PC-3 (cell line): Measurements from ENCODE around the gene ARHGAP26.

ENCODE experiments used
- EZH2 ChIP-seq: fragments of 300-600 bp; sonication (generic); IDR thresholded peaks from one replicate; pipeline ENCODE4 v1.6.1; 2017; ENCODE audit warnings: antibody characterized with exemption, mild to moderate bottlenecking, low read length; ENCODE audit not compliant: unreplicated experiment
- TF ChIP-seq, protein P1 (sequence below): fragments of 300-600 bp; sonication (generic); conservative IDR thresholded peaks from 2 replicates; pipeline ENCODE4 v1.5.1; 2017; ENCODE audit warnings: antibody characterized with exemption, low read depth, mild to moderate bottlenecking, low read length

DNA sequence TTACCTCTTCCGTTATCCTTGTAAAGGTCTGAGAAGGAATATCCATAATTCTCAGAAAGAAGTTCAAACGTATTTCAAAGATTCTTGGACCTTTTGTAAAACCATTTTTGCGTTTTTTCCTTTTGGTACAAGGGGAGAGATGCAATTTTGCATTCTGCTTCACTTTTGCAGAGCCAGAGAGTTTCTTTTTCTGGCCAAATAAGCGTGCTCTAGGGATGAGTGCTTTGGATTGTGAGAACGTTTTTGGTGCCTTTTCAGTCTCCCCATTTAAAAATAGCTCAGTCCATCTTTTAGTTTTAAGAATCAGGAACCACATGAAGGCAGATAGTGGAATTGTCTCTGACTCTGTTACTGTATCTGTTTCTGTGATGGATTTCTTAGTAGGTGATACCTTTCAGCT lies 1.5 kb downstream of the ARHGAP26 start:
- TF ChIP-seq, protein P1, sequence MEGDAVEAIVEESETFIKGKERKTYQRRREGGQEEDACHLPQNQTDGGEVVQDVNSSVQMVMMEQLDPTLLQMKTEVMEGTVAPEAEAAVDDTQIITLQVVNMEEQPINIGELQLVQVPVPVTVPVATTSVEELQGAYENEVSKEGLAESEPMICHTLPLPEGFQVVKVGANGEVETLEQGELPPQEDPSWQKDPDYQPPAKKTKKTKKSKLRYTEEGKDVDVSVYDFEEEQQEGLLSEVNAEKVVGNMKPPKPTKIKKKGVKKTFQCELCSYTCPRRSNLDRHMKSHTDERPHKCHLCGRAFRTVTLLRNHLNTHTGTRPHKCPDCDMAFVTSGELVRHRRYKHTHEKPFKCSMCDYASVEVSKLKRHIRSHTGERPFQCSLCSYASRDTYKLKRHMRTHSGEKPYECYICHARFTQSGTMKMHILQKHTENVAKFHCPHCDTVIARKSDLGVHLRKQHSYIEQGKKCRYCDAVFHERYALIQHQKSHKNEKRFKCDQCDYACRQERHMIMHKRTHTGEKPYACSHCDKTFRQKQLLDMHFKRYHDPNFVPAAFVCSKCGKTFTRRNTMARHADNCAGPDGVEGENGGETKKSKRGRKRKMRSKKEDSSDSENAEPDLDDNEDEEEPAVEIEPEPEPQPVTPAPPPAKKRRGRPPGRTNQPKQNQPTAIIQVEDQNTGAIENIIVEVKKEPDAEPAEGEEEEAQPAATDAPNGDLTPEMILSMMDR, result no peak
- no peak for TF ChIP-seq EZH2
